ENCODE results near the gene LRRTM4.

The LRRTM4 gene

GRCh38 chr2:77398970-77399600 lies 123.1 kb downstream of the LRRTM4 start:
- H4K20me1 ChIP-seq (ENCODE audit: insufficient read depth, low read length) = no peaks in the 10 kb centered on the region
- TF ChIP-seq EZH2phosphoT487 (IDR thresholded peaks at IDR 0.05; ENCODE audit: low read depth) (no peak), CTCF (IDR thresholded peaks at IDR 0.05; ENCODE audit: low read depth, low read length) (no peak)
- H3K79me2 ChIP-seq (ENCODE audit: low read length) = no peaks in the 10 kb centered on the region

GRCh38 chr2:77397763-77398162 lies 124.4 kb downstream of the LRRTM4 start:
- H4K20me1 ChIP-seq (ENCODE audit: insufficient read depth, low read length) = no peaks in the 10 kb centered on the region
- H3K79me2 ChIP-seq (ENCODE audit: low read length) = no peaks in the 10 kb centered on the region
- H3K4me2 ChIP-seq (ENCODE audit: low read length) = no peak overlapping the region
- H3K9ac ChIP-seq (ENCODE audit: low read length) = no peak overlapping the region
- no peak overlapping the region for H3K27ac ChIP-seq (ENCODE audit: low read length)
- no peak overlapping the region for H3K4me3 ChIP-seq (ENCODE audit: low read length)
- H3K9me3 ChIP-seq (ENCODE audit: insufficient read depth, low read length) = no peaks in the 10 kb centered on the region
- H3K36me3 ChIP-seq (replicated peaks; ENCODE audit: low read depth, low read length) = no peaks in the 10 kb centered on the region
- no peak for TF ChIP-seq EZH2phosphoT487 (IDR thresholded peaks at IDR 0.05; ENCODE audit: low read depth)
- TF ChIP-seq CTCF (IDR thresholded peaks at IDR 0.05; ENCODE audit: low read depth, low read length) = no peak
- no peak overlapping the region for H2AFZ ChIP-seq (ENCODE audit: low read depth, low read length)
- no peaks in the 10 kb centered on the region for H3K4me1 ChIP-seq (ENCODE audit: low read length)
- no peaks in the 10 kb centered on the region for H3K27me3 ChIP-seq (ENCODE audit: low read depth, low read length)

More at GRCh38 chr2:77398970-77399600, 123.1 kb downstream of the LRRTM4 start:
- no peaks in the 10 kb centered on the region for H3K4me1 ChIP-seq (ENCODE audit: low read length)
- no peaks in the 10 kb centered on the region for H3K36me3 ChIP-seq (replicated peaks; ENCODE audit: low read depth, low read length)
- no peak overlapping the region for H3K4me3 ChIP-seq (ENCODE audit: low read length)
- H3K9me3 ChIP-seq (ENCODE audit: insufficient read depth, low read length) = no peaks in the 10 kb centered on the region
- H3K27me3 ChIP-seq (ENCODE audit: low read depth, low read length) = no peaks in the 10 kb centered on the region
- H3K27ac ChIP-seq (ENCODE audit: low read length) = no peak overlapping the region
- no peak overlapping the region for H3K4me2 ChIP-seq (ENCODE audit: low read length)
- H3K9ac ChIP-seq (ENCODE audit: low read length) = no peak overlapping the region
- H2AFZ ChIP-seq (ENCODE audit: low read depth, low read length) = no peak overlapping the region

GRCh38 chr2:77395011-77395410 lies 127.2 kb downstream of the LRRTM4 start:
- Histone ChIP-seq H2AFZ (ENCODE audit: low read depth, low read length) (no peak overlapping the region), H3K36me3 (replicated peaks; ENCODE audit: low read depth, low read length) (no peaks in the 10 kb centered on the region), H3K4me3 (ENCODE audit: low read length) (no peak overlapping the region), H3K9me3 (ENCODE audit: insufficient read depth, low read length) (no peaks in the 10 kb centered on the region), H3K27me3 (ENCODE audit: low read depth, low read length) (no peaks in the 10 kb centered on the region), H3K27ac (ENCODE audit: low read length) (no peak overlapping the region), H3K4me1 (ENCODE audit: low read length) (no peaks in the 10 kb centered on the region), H3K9ac (ENCODE audit: low read length) (no peak overlapping the region), H4K20me1 (ENCODE audit: insufficient read depth, low read length) (no peaks in the 10 kb centered on the region), H3K4me2 (ENCODE audit: low read length) (no peak overlapping the region), H3K79me2 (ENCODE audit: low read length) (no peaks in the 10 kb centered on the region)
- no peak for TF ChIP-seq EZH2phosphoT487 (IDR thresholded peaks at IDR 0.05; ENCODE audit: low read depth)
- no peak for TF ChIP-seq CTCF (IDR thresholded peaks at IDR 0.05; ENCODE audit: low read depth, low read length)

DNA sequence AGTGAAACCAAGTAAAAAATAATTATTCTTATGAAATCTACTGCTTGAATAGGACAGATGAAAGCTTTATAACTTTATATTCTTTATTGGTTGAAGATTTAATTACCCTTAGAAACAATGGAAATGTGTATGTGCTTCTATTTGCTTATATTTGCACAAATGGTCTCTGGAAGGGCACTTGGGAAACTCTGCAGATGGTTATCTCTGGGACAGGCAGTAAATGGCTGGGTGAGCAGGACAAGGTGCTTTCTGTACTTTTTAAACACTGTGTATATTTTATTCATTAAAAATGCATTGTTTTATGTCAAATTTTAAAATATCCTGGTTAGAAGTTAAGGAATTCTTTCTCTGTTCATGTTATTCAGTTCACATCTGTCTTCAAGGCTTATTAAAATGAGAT lies 131.1 kb downstream of the LRRTM4 start:
- Histone ChIP-seq H3K27ac (ENCODE audit: low read length) (no peak overlapping the region), H2AFZ (ENCODE audit: low read depth, low read length) (no peak overlapping the region), H3K4me3 (ENCODE audit: low read length) (no peak overlapping the region), H3K36me3 (replicated peaks; ENCODE audit: low read depth, low read length) (no peaks in the 10 kb centered on the region), H4K20me1 (ENCODE audit: insufficient read depth, low read length) (no peaks in the 10 kb centered on the region), H3K9me3 (ENCODE audit: insufficient read depth, low read length) (no peaks in the 10 kb centered on the region), H3K4me2 (ENCODE audit: low read length) (no peak overlapping the region), H3K27me3 (ENCODE audit: low read depth, low read length) (no peaks in the 10 kb centered on the region), H3K4me1 (ENCODE audit: low read length) (no peaks in the 10 kb centered on the region), H3K79me2 (ENCODE audit: low read length) (no peaks in the 10 kb centered on the region), H3K9ac (ENCODE audit: low read length) (no peak overlapping the region)
- TF ChIP-seq EZH2phosphoT487 (IDR thresholded peaks at IDR 0.05; ENCODE audit: low read depth) (no peak), CTCF (IDR thresholded peaks at IDR 0.05; ENCODE audit: low read depth, low read length) (no peak)

Measured in OCI-LY3 (cell line).